ENCODE results near the gene ZNF396.
A peak's percentile ranks its signal among the peaks of the same experiment; 100 is the strongest.

Gene ZNF396

DNA sequence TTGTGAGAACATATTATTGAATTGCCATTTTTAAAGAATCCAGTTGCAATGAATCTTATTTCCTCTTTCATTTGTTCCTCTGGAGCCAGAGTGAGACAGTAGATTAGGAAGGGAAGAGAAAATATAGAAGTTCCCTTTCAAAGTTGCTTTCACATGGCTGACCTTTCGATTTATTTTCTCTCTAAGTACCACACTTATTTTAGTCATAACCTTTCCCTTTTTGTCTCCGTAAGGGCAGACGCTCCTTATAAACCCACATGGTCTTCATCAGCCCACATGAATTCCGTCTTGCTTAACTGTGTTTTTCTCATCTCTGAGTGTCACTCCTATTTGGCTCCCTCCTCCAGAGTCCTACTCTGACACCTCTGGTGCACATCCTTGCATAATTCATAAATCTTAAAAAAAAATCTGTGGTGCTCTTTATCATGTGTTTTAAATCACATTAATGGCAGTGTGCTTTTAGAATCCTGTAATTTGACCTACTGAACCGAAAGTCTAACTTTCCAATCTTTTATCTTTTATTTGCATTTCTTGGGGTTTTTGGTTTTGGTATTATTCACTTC lies 38.5 kb upstream of the ZNF396 start:
- H3K27ac ChIP-seq: no peak overlapping the region
- no peak overlapping the region for H3K4me3 ChIP-seq
- TF ChIP-seq, protein P1, sequence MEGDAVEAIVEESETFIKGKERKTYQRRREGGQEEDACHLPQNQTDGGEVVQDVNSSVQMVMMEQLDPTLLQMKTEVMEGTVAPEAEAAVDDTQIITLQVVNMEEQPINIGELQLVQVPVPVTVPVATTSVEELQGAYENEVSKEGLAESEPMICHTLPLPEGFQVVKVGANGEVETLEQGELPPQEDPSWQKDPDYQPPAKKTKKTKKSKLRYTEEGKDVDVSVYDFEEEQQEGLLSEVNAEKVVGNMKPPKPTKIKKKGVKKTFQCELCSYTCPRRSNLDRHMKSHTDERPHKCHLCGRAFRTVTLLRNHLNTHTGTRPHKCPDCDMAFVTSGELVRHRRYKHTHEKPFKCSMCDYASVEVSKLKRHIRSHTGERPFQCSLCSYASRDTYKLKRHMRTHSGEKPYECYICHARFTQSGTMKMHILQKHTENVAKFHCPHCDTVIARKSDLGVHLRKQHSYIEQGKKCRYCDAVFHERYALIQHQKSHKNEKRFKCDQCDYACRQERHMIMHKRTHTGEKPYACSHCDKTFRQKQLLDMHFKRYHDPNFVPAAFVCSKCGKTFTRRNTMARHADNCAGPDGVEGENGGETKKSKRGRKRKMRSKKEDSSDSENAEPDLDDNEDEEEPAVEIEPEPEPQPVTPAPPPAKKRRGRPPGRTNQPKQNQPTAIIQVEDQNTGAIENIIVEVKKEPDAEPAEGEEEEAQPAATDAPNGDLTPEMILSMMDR (IDR thresholded peaks at IDR 0.05): no peak
- DNase-seq (ENCODE audit: low spot score): no peak

DNA sequence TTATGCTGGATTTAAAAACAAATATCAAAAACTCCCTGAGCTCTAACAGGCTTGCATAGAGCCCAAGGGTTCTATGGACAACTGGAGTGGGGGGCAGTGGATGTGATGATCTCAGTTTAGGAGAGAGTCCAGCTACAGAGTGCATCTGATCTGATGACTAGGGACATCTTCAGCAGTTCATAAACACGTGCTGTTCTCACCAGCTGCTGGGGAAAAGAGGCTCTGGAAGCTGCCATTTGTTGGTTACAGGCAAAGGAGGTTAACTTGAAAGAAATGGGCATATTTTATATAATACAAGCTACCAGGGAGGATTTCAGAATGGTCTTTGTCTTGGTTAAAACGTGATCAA lies 36.0 kb upstream of the ZNF396 start:
- no peak overlapping the region for H3K4me3 ChIP-seq
- TF ChIP-seq, protein P1 (IDR thresholded peaks at IDR 0.05): no peak
- DNase-seq (ENCODE audit: low spot score): no peak
- H3K27ac ChIP-seq: no peak overlapping the region

DNA sequence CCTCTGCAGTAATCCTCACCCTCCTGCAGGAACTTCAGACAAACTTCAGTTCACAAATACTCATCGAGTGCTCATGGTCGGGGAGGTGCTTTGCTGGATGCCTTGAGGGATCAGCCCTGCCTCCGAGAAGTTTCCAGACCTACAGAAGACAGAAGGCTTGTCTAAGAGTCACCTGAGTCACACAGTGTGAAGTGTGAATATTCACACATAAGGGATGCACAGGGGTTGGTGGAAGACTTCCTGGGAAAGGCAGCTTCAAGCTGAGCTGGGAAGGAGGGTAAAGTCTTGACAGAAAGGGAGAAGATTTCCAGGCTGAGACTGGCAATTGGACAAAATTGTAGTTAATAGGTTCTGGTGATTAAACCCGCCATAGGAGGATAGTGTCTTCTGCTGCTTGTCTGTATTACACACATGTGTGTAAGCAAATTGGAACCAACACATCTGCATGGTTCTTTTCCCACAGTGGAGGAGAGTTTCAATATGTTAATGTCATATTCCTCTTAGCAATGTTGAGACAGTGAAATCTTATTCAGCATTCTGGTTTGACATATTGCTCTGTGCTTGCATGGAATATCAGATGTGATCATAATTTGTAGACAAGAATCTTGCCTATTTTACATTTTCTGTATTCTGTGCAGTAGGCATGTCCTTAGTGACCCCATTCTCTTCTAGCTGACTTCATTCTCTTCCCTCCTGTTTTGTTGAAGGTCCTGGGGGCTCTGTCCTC lies 34.7 kb upstream of the ZNF396 start:
- TF ChIP-seq, protein P1 (IDR thresholded peaks at IDR 0.05): no peak
- no peak overlapping the region for H3K4me3 ChIP-seq
- DNase-seq (ENCODE audit: low spot score): no peak
- H3K27ac ChIP-seq: no peak overlapping the region

DNA sequence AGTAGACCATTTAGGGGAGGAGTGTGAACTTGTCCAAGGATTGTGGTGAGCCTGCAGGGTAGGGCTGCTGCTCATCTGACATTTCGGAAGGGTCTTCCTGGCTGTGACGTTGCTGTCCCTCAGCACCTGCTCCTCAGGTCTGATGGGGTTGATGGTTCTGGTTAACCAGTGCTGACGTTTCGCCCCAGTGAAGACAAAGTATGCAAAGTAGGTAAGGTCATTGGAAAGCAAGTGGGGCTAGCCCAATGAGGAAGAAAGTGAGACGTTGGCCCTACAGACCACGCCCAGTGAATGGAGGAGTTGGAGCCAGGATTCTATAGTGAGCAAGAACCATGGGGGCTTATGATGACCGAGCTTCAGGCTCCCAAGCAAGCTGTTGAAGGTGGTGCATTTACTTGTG lies 33.4 kb upstream of the ZNF396 start:
- Histone ChIP-seq H3K4me3 (no peak overlapping the region), H3K27ac (no peak overlapping the region)
- DNase-seq (ENCODE audit: low spot score): no peak

DNA sequence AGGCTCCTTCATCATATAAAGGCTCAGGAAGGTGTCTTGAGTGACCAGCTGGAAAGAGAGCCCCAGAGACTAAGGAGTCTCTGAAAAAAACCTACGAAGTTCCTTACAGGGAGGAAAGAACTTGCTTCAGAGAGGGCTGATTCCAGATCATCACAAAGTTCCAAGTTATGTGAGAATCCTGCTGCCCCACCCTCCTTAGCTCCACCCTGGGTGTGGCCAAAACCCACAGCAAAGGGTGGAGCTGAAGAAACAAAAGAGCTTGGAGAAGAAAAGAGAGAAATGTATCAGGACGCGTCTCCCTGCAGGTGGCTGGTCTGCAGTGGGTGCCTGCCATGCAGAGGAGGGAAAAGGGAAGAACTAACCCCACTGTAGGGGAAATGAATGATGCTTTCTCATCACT lies 32.8 kb upstream of the ZNF396 start:
- DNase-seq (ENCODE audit: low spot score): no peak
- no peak overlapping the region for H3K4me3 ChIP-seq

More for the DNA sequence above, 33.4 kb upstream of the ZNF396 start:
- TF ChIP-seq, protein P1 (IDR thresholded peaks at IDR 0.05): no peak

DNA sequence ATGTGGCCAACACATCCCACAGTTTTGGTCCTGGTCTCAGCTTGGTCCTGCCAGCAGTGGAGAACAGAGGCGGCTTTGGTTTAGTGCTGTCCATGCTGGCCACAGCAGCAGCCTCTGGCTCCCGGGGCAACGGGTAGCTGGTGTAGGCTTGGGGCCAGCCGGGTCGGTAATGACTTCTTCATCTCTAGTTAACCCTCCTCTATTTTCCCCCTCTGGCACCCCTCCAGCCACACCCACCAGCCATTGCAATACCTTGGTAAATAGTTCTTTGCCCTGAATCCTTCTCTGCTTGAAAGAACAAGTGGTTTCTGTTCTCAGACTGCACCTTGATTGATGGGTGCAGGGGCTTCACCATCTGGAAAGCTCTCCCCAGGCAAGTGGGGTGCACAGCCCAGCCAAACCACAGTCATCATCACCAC lies 31.7 kb upstream of the ZNF396 start:
- no peak overlapping the region for H3K4me3 ChIP-seq
- no peak for DNase-seq (ENCODE audit: low spot score)
- TF ChIP-seq, protein P1 (IDR thresholded peaks at IDR 0.05): no peak
- no peak overlapping the region for H3K27ac ChIP-seq

More for the DNA sequence above, 32.8 kb upstream of the ZNF396 start:
- no peak overlapping the region for H3K27ac ChIP-seq
- TF ChIP-seq, protein P1 (IDR thresholded peaks at IDR 0.05): no peak

DNA sequence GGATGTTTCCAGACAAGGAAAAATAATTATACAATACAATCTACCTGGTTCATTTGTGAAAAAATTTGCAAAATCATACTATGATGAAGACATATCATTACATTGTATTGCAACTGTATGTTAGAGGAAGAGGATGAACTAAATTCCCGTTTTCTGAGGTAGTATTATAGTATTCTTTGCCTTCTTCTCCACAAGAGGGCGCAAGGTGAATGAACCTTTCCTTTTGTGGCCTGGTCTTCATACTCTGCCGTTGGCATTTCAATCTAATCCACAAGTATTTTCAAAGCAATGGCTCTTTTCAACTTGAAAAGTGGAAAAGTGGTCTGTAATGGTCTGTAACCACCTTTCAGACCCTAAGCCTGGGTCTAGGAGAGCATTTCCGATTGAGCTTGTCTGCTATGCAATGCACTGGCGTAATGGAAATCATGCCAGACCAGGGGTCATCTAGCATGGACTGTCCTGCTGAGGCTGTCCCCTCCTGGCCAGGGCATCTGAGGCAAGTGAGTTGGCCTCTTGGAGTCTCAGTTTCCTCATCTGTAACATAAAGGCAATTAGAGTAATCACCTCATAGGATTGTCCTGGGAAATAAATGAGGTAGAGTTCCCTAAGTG lies 30.8 kb upstream of the ZNF396 start:
- no peak for DNase-seq (ENCODE audit: low spot score)
- no peak overlapping the region for H3K27ac ChIP-seq
- TF ChIP-seq, protein P1 (IDR thresholded peaks at IDR 0.05): peak; percentile 47
- H3K4me3 ChIP-seq: no peak overlapping the region
